ENCODE data around the gene MROH7. TPM values are rescaled to one million over a fixed set of nuclear protein-coding genes. Genes with fewer than 3 reads are reported as not detected.

MROH7 gene
- total RNA-seq, 3 donors from 2014 or later, result 8.9 to 39.0 (median 16.6) TPM

DNA sequence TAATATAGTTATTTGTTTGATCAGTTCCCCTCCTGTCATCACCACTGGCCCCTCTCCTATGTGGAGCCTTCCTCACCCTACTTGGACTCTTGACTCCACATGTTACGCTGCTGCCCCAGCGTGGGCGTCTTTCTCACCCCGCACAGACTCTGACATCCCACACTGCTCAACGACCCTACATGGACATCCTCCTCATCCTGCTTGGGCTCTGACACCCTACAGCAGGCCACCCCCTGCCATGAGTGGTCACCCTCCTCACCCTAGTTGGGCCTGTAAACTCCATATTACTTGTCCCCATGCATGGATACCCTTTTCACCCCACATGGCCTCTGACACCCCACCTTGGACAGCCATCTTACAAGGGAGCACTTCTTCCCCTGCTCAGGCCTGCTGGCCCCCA is 95.1 kb downstream of the MROH7 start:
- Histone ChIP-seq H3K4me3 (no peak overlapping the region), H3K36me3 (ENCODE audit: low read depth) (peaks cover 7% of the 10 kb centered on the region), H3K9me3 (no peaks in the 10 kb centered on the region), H3K4me1 (ENCODE audit: low read depth) (no peaks in the 10 kb centered on the region)
- intact Hi-C loops (cut with DNase I, micrococcal nuclease), result no loop called here
- DNase-seq, result no peak
- no peak for ATAC-seq
- TF ChIP-seq, protein P1, sequence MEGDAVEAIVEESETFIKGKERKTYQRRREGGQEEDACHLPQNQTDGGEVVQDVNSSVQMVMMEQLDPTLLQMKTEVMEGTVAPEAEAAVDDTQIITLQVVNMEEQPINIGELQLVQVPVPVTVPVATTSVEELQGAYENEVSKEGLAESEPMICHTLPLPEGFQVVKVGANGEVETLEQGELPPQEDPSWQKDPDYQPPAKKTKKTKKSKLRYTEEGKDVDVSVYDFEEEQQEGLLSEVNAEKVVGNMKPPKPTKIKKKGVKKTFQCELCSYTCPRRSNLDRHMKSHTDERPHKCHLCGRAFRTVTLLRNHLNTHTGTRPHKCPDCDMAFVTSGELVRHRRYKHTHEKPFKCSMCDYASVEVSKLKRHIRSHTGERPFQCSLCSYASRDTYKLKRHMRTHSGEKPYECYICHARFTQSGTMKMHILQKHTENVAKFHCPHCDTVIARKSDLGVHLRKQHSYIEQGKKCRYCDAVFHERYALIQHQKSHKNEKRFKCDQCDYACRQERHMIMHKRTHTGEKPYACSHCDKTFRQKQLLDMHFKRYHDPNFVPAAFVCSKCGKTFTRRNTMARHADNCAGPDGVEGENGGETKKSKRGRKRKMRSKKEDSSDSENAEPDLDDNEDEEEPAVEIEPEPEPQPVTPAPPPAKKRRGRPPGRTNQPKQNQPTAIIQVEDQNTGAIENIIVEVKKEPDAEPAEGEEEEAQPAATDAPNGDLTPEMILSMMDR (IDR thresholded peaks at IDR 0.05), result no peak

DNA sequence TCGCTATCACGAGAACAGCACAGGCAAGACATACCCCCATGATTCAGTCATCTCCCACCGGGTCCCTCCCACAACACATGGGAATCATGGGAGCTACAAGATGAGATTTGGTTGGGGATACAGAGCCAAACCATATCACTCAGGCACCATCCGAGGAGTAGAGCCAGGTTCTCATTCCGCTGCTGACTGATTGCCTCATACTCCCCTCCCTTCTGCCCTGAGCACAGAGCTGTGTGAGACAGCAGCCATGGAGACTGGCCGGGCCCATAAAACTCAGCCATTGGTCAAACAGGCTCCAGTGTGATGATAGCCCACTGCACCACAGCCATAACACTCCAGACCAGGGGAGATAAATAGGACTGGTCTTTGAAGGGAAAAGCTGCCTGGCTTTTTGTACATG is 96.7 kb downstream of the MROH7 start:
- Histone ChIP-seq H3K9me3 (no peaks in the 10 kb centered on the region), H3K4me1 (ENCODE audit: low read depth) (no peaks in the 10 kb centered on the region), H3K4me3 (no peak overlapping the region), H3K36me3 (ENCODE audit: low read depth) (peaks cover 7% of the 10 kb centered on the region)
- intact Hi-C loops (cut with DNase I, micrococcal nuclease), result no loop called here
- TF ChIP-seq, protein P1 (IDR thresholded peaks at IDR 0.05), result no peak
- ATAC-seq, result no peak
- no peak for DNase-seq

DNA sequence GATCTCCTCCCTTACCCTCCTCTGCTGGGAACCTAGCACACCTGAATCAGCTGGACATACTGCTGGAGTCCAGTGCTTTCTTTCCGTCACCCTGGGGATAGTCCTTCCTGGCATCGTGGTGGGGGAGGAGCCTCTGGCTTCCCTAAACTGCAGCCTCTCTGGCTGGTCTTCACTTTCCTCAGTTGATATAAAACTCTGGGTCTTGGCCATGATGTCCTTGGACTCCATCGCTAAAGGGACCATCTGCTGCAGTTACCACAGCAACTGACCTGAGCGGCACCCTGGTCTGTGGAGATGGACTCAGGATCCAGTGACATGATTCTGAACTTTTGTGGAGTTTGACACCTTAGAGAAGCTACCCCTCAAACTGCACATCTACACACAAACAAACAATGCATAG is 99.9 kb downstream of the MROH7 start:
- no peaks in the 10 kb centered on the region for H3K4me1 ChIP-seq (ENCODE audit: low read depth)
- intact Hi-C loops (cut with DNase I, micrococcal nuclease), result no loop called here
- no peak for ATAC-seq
- TF ChIP-seq, protein P1 (IDR thresholded peaks at IDR 0.05), result no peak
- no peak overlapping the region for H3K4me3 ChIP-seq
- H3K36me3 ChIP-seq (ENCODE audit: low read depth), result peaks cover 7% of the 10 kb centered on the region
- H3K9me3 ChIP-seq, result no peaks in the 10 kb centered on the region
- no peak for DNase-seq

DNA sequence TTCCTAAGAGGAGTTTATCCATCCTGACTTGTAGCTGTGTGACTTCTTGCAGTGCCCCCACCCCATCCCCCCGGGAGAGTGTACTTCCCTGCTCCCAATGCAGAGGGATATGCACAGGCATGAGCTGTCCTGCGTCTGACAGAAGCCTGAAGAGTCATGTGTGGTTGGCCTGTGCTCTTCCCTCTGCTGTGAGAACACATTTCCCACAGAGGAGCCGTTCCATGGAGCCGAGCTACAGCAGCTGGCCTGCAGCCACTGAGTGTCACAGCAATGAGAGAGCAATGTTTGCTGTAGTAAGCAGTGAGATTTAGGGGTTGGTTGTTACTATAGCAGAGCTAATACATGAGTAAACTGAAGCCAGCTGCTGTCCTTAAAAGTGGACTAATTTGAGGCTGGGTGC is 100.7 kb downstream of the MROH7 start:
- Histone ChIP-seq H3K4me1 (ENCODE audit: low read depth) (no peaks in the 10 kb centered on the region), H3K36me3 (ENCODE audit: low read depth) (peaks cover 7% of the 10 kb centered on the region), H3K4me3 (no peak overlapping the region), H3K9me3 (no peaks in the 10 kb centered on the region)
- DNase-seq (no peak), ATAC-seq (no peak)
- intact Hi-C loops (cut with DNase I, micrococcal nuclease), result no loop called here
- TF ChIP-seq, protein P1 (IDR thresholded peaks at IDR 0.05), result no peak

DNA sequence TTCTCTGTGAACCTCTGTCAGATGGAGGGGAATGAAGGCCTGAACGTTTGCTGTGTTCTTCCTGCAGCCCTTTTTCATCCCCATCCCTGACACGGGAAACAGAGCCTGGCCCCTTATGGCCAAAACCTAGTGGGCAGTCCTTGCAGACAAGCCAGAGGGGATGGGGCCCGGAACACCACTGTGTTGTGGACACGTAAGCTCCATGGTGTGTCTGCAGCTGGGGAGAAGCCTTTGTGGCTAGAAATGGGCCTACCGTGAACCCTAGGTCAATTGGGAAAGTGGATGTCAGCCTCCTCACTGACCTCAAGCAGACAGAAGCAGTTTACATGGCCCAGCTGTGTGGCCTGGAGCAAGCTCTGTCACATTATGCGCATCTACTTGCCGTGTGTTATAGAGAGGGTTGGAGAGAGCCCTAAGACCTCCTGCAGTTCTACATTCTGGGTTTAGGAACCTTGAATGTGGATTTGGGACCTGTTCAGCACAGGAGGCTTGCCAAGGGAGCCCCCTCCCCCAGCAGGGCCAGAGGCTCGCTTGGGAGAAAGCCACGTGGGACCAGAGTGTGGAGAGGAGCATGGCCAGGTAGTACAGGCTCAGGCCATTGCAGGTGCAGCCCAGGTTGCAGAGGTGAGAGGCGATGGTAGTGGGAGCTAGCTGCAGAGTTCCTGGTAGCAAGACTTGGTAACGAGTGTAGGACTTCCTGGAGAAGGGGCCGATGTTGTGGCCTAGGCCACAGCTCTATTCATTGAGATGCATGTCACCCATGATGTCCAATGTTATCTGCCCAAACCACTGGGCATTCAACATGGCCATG is 102.0 kb downstream of the MROH7 start:
- Histone ChIP-seq H3K4me3 (no peak overlapping the region), H3K9me3 (no peaks in the 10 kb centered on the region), H3K4me1 (ENCODE audit: low read depth) (no peaks in the 10 kb centered on the region), H3K36me3 (ENCODE audit: low read depth) (peaks cover 7% of the 10 kb centered on the region)
- intact Hi-C loops (cut with DNase I, micrococcal nuclease), result no loop called here
- DNase-seq (no peak), ATAC-seq (no peak)
- TF ChIP-seq, protein P1 (IDR thresholded peaks at IDR 0.05), result no peak

Data from mucosa of descending colon (tissue), 3 donors.